Activated CD4-positive, alpha-beta T cell treated with anti-CD3 and anti-CD28 coated beads for 36 hours (primary cell): ENCODE measurements around the gene ADAT1. TPM values are rescaled to one million over a fixed set of nuclear protein-coding genes. Genes with fewer than 3 reads are reported as not detected.
"Not testable (repeated sequence)": the region's sequence is repeated elsewhere in the genome, so short reads cannot be mapped to it uniquely, and the experiment has no call there.

Experiments used
- ATAC-seq: fragments of 200-7000 bp; cut with Tn5 transposase; one replicate; pipeline ENCODE4 v1.10.0; 2021; ENCODE audit warnings: mild to moderate bottlenecking, moderate library complexity
- CTCF ChIA-PET: fragments of 350-600 bp; sonication (Branson Sonifier 250); formaldehyde crosslinking; loops from one replicate; lab custom pipeline; 2021; ENCODE audit warnings: antibody characterized with exemption; lab: Charles Lee
- POLR2A ChIA-PET: fragments of 350-600 bp; sonication (Branson Sonifier 250); formaldehyde crosslinking; loops from one replicate; lab custom pipeline; 2021; ENCODE audit warnings: antibody characterized with exemption, inconsistent platforms; lab: Charles Lee
- DNase-seq: peaks from one replicate; pipeline ENCODE4 v3.0.0-alpha.2; 2020
- H3K27ac Mint-ChIP-seq: one replicate; pipeline ENCODE4 v1.8.0; 2021; ENCODE audit warnings: mixed read lengths
- H3K27me3 Mint-ChIP-seq: one replicate; pipeline ENCODE4 v1.8.0; 2021; ENCODE audit warnings: mixed read lengths
- H3K36me3 Mint-ChIP-seq: one replicate; pipeline ENCODE4 v1.8.0; 2021; ENCODE audit warnings: low read depth, mixed read lengths
- H3K4me1 Mint-ChIP-seq: one replicate; pipeline ENCODE4 v1.8.0; 2021; ENCODE audit warnings: mixed read lengths
- H3K4me3 Mint-ChIP-seq: one replicate; pipeline ENCODE4 v1.8.0; 2021; ENCODE audit warnings: mild to moderate bottlenecking, moderate library complexity, mixed read lengths
- H3K9me3 Mint-ChIP-seq: one replicate; pipeline ENCODE4 v1.8.0; 2021; ENCODE audit warnings: low read depth, mixed read lengths
- intact Hi-C, 2 experiments: fragments of 100-400 bp; cut with DNase I in 1 of 2; cut with micrococcal nuclease in 1 of 2; formaldehyde crosslinking; loops; one replicate each; pipeline versions ENCODE4 v1.14.2 to v1.15.1; 2022 to 2024; cut with DNase I, micrococcal nuclease
- total RNA-seq, 2 experiments: library from RNA; stranded (reverse); gene quantifications; one replicate each; pipeline ENCODE4 v1.2.3, GENCODE V29; 2021

The ADAT1 gene
- total RNA-seq, 2 experiments from 2014 or later = 48.3 to 55.7 TPM

DNA sequence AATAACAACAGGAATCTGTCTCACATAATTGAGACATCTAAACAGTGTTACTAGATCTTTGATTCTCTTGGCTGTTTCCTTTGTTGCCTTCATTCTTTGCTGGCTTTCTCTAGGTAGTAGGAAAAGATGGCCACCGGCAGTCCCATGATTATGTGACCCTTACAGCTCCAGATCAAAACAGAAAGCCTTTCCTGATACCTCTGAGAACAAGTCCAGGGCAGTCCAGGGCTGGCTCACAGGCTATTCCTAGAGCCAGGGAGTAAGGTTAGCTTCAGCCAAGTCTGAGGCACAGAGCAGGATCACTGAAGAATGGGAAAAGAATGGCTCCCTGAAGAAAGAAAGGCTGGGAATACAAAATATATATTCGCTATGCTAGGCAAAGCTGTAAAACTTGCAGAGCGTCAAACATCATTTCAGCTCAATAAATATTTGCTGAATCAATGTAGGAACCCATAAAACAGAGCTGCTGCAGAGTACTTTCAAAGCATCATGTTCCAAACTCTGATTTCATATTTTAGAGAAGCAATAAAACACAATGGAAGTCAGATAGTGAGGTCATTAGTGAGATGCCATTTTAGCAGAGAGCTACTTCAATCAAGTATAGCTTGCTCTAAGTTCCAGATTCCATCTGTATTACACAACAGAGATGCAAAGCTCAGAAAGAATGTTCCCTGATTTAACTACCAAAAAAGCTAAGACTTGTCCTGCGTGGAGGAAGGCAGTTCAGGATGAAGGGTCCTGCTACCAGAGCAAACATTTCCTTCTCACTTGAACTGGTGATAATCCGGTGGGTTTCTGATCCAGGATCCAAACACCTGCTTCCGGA is 23.4 kb downstream of the ADAT1 start:
- peaks cover 67% of the 10 kb centered on the region for H3K36me3 Mint-ChIP-seq
- peaks cover 10% of the 10 kb centered on the region for H3K4me1 Mint-ChIP-seq
- H3K9me3 Mint-ChIP-seq = peaks cover 9% of the 10 kb centered on the region
- H3K27me3 Mint-ChIP-seq = no peaks in the 10 kb centered on the region
- CTCF ChIA-PET = interaction anchor here (1.0 kb wide), 2 partner anchors 22 to 35 kb away, joined by 3 read pairs; no protein-coding TSS in a partner anchor
- H3K27ac Mint-ChIP-seq = no peak overlapping the region
- intact Hi-C loops = no loop called here
- no peak for ATAC-seq
- DNase-seq = no peak
- POLR2A ChIA-PET = no interaction called here
- no peak overlapping the region for H3K4me3 Mint-ChIP-seq

DNA sequence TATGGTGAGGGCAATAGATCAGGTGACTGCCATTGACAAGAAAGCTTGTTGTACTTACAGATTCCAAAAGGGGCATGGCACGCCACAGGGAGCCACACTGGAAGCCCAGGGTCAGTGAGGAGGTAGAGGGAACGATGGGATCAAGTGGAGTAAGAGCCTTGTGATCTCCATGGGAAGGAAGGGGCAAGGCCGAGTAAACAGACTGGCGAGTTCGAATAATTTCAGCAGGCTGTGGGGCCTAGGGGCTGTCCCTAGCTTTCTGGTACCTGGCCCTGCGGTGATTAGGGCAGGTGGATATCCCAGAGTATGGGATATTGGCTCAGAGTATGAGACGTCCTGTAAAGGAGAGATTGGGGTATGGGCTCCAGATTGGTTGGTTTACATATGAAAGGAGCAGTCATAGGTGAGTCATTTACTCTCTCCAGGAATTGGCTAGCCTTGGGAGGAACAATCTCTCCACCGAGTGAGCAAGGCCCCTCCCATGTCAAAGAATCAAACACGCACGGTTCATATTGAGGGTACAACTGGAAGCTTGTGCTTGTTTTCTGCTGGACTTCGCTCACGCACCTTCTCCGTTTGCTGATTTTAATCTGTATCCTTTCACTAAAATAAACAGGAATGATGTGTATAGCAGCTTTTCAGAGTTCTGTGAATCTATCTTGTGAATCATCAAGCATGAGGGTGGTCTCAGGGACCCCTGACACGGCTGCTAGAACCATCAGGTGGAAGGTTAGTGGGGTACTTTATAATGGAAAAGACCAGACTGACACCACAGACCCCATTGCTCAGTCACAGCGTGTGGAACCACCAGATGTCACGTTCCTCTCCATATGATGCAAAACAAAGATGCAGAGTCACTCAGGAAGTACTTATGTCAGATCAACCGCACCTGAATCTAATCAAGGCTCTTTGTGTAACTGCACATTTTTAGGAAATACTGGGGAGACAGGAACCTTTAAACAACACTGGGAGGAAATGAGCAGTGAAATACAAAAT is 29.0 kb downstream of the ADAT1 start:
- Mint-ChIP-seq H3K27ac (peak overlapping the region; percentile 71), H3K27me3 (no peaks in the 10 kb centered on the region), H3K4me1 (peaks cover 14% of the 10 kb centered on the region), H3K4me3 (no peak overlapping the region), H3K9me3 (no peaks in the 10 kb centered on the region), H3K36me3 (peaks cover 28% of the 10 kb centered on the region)
- ATAC-seq (peak; percentile 83), DNase-seq (peak; percentile 42)
- intact Hi-C loops = loop anchor here (1.0 to 2.0 kb wide), 2 partner anchors 23 kb away; no protein-coding TSS in a partner anchor
- ChIA-PET CTCF (no interaction called here), POLR2A (no interaction called here)

DNA sequence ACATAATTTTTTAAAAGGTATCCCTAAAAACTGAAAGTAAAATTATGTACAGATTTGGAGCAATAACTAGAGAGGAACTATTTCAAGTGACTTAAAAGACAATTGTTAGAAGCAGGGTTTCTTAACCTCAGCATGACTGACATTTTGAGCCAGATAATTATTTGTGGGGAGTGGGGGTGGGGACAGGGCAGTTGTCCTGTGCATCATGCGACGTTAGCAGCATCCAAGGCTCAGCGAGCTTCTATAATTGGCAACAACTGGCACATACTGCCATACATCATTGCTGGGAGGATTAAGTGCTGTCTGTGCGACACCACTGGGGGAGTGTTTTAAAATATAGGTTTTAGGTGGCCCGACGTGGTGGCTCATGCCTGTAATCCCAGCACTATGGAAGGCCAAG is 29.8 kb downstream of the ADAT1 start:
- H3K36me3 Mint-ChIP-seq = peaks cover 26% of the 10 kb centered on the region
- ChIA-PET CTCF (no interaction called here), POLR2A (no interaction called here)
- DNase-seq (no peak), ATAC-seq (no peak)
- H3K27me3 Mint-ChIP-seq = no peaks in the 10 kb centered on the region
- no peak overlapping the region for H3K27ac Mint-ChIP-seq
- intact Hi-C loops = no loop called here
- no peak overlapping the region for H3K4me3 Mint-ChIP-seq
- no peaks in the 10 kb centered on the region for H3K9me3 Mint-ChIP-seq
- peaks cover 14% of the 10 kb centered on the region for H3K4me1 Mint-ChIP-seq

DNA sequence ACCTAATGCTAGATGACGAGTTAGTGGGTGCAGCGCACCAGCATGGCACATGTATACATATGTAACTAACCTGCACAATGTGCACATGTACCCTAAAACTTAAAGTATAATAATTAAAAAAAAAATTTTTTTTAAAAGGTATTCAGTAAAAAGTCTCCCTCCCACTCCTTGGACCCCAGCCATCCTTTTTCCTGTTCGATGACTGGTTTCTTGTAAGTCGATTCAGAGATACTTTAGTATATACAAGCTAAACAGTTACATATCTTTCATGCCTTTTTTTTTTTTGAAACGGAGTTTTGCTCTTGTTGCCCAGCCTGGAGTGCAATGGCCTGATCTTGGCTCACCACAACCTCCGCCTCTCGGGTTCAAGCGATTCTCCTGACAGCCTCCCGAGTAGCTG is 31.2 kb downstream of the ADAT1 start:
- CTCF ChIA-PET, H3K4me3 Mint-ChIP-seq, H3K9me3 Mint-ChIP-seq, H3K27me3 Mint-ChIP-seq, POLR2A ChIA-PET, ATAC-seq, DNase-seq, H3K27ac Mint-ChIP-seq, intact Hi-C loops: not testable (repeated sequence)
- peaks cover 14% of the 10 kb centered on the region for H3K36me3 Mint-ChIP-seq
- H3K4me1 Mint-ChIP-seq = peaks cover 14% of the 10 kb centered on the region

DNA sequence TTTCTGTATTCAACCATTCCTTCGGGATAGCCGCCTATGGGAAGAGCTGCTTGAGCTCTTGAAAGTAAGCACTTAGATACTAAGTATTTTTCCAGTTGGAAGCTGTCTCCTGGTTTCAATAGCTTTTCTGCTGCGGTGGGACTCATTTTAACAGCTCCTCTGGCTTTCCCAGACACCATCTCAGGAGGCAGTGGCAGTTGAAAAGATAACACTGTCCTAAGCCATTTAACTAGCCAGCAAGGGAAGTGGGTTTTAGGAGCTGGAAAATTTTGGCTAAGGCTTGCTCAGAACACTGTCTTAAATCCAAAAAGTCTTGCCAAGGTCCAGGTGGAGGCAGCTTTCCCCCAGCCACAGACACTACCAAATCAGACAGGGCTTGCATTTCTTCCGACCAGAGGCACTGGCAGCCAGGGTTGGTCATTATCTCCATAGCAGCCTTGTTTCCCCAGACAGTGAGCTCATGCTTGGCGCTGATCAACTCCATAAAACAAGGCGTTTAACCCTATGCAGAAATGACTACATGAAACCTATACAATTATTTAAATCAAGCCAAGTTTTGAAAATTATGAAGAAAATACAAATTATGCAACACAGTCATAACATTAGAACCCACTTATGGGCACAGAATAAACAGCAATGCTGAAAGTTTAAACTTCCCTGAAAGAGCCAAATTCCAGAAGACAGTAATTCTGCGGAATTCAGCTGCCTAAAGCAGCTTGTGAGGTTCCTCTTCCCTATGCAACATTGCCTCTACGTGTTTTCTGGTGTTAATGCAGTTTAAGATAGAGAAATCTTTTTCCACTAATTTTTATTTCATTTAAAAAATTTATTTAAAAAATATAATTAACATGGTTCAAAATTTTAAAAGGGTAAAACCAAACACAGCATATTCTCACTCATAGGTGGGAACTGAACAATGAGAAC is 31.9 kb downstream of the ADAT1 start:
- peaks cover 11% of the 10 kb centered on the region for H3K36me3 Mint-ChIP-seq
- H3K27me3 Mint-ChIP-seq = no peaks in the 10 kb centered on the region
- H3K9me3 Mint-ChIP-seq = no peaks in the 10 kb centered on the region
- no peak overlapping the region for H3K4me3 Mint-ChIP-seq
- H3K27ac Mint-ChIP-seq = no peak overlapping the region
- POLR2A ChIA-PET = interaction anchor here (0.6 kb wide), 1 partner anchor 331 kb away, joined by 3 read pairs; no protein-coding TSS in a partner anchor
- DNase-seq (no peak), ATAC-seq (no peak)
- H3K4me1 Mint-ChIP-seq = peaks cover 14% of the 10 kb centered on the region
- intact Hi-C loops = no loop called here
- CTCF ChIA-PET = interaction anchor here (0.6 to 0.7 kb wide), 2 partner anchors 88 to 289 kb away, joined by 3 read pairs; no protein-coding TSS in a partner anchor

DNA sequence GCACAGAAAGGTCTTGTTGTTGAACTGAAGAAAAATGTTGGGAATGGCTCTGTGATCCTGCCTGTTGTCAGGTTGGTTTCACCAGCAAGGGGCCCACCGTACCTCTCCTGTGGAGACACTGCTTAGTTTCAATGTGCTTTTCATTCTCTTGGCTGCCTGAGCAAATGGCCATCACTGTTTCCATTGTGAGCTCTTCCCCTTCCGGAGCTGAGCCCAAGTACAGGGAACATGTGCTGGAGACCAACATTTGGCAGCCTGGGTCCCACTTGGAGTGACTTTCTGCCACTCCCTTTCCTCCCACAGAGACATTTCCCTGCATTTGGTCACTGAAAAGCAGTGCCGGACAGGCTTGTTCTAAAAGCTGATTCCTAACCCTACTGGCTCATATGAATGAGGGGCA is 33.8 kb downstream of the ADAT1 start:
- no peaks in the 10 kb centered on the region for H3K9me3 Mint-ChIP-seq
- H3K27ac Mint-ChIP-seq = no peak overlapping the region
- ChIA-PET CTCF (no interaction called here), POLR2A (interaction anchor here (0.6 kb wide), 1 partner anchor 10 kb away, joined by 3 read pairs; no protein-coding TSS in a partner anchor)
- peaks cover 7% of the 10 kb centered on the region for H3K36me3 Mint-ChIP-seq
- DNase-seq (no peak), ATAC-seq (no peak)
- intact Hi-C loops = no loop called here
- no peak overlapping the region for H3K4me3 Mint-ChIP-seq
- H3K4me1 Mint-ChIP-seq = peaks cover 7% of the 10 kb centered on the region
- no peaks in the 10 kb centered on the region for H3K27me3 Mint-ChIP-seq

DNA sequence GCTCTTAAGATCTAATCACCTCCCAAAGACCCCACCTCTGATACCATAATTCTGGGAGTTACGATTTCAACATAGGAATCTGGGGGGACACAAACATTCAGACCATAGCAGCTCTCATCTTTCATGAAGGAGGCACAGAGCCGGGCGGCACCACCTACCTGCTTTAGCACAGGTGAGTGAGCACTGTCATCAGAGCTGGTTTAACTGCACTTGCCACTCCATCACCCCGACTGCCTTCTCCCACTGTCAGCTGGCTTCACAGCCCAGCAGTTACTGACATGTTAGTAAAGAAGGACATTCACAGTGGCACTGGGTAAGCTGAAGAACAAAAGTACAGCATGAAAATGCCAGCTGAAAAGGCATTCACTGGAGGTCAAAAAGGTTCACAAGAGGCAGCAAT is 34.4 kb downstream of the ADAT1 start:
- intact Hi-C loops = no loop called here
- ATAC-seq (no peak), DNase-seq (no peak)
- no peak overlapping the region for H3K27ac Mint-ChIP-seq
- no peaks in the 10 kb centered on the region for H3K9me3 Mint-ChIP-seq
- H3K36me3 Mint-ChIP-seq = peaks cover under 1% of the 10 kb centered on the region
- H3K27me3 Mint-ChIP-seq = no peaks in the 10 kb centered on the region
- peaks cover under 1% of the 10 kb centered on the region for H3K4me1 Mint-ChIP-seq
- H3K4me3 Mint-ChIP-seq = no peak overlapping the region
- POLR2A ChIA-PET = no interaction called here
- CTCF ChIA-PET = interaction anchor here (1.5 kb wide), 1 partner anchor 27 kb away, joined by 3 read pairs; no protein-coding TSS in a partner anchor

DNA sequence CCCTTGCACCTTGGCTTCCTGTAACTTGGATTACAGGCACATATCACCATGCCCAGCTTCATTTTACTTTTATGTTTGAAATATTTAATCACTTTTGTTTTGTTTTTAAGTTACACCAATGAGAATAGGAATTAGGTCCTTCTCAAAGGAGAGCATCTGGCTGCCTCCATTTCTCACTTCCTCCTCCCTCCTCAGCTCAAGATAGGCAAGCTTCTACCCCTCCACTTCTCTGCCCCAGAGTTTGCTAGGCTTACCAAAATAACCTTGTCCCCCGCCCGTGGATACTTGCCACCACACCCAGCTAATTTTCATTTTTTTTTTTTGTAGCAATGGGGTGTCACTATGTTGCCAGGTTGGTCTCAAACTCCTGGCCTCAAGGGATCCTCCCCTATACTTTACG is 39.0 kb downstream of the ADAT1 start:
- intact Hi-C loops = no loop called here
- ChIA-PET CTCF (interaction anchor here (0.6 kb wide), 1 partner anchor 52 kb away, joined by 3 read pairs; no protein-coding TSS in a partner anchor), POLR2A (interaction anchor here (0.7 kb wide), 1 partner anchor 128 kb away, joined by 4 read pairs; no protein-coding TSS in a partner anchor)
- Mint-ChIP-seq H3K27ac (no peak overlapping the region), H3K9me3 (no peaks in the 10 kb centered on the region), H3K4me3 (no peak overlapping the region), H3K4me1 (peaks cover 7% of the 10 kb centered on the region), H3K27me3 (no peaks in the 10 kb centered on the region), H3K36me3 (peaks cover 5% of the 10 kb centered on the region)
- DNase-seq = no peak
- ATAC-seq = no peak

DNA sequence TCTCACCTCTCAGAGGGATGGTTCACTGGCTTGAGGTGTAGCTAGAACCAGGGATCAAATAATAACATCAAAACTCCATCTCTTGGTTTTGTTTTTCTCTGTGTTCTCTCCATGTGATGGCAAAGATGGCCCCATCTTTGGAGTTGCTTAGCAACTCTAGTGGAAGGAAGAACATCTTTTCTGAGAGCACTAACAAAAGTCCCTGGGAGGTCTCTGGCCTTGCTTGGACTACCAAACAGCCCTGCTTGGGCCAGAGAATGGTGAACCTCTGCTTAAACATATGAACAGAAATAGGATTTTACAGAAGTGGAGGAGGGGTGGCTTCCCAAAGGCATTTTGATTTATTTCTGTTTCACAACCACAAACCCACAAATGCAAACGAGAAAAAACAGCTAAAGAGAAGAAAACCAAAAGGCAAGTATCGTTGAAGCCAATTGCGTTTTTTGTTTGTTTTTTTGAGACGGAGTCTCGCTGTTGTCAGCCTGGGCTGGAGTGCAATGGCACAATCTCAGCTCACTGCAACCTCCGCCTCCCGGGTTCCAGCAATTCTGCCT is 43.7 kb downstream of the ADAT1 start:
- CTCF ChIA-PET = interaction anchor here (1.2 kb wide), 2 partner anchors 27 to 380 kb away, joined by 3 read pairs; no protein-coding TSS in a partner anchor
- Mint-ChIP-seq H3K9me3 (no peaks in the 10 kb centered on the region), H3K27ac (peak overlapping the region; percentile 49), H3K4me3 (no peak overlapping the region), H3K36me3 (peaks cover 19% of the 10 kb centered on the region), H3K27me3 (no peaks in the 10 kb centered on the region), H3K4me1 (peaks cover 21% of the 10 kb centered on the region)
- no peak for ATAC-seq
- DNase-seq = no peak
- intact Hi-C loops = no loop called here
- POLR2A ChIA-PET = interaction anchor here (0.6 kb wide), 1 partner anchor 10 kb away, joined by 3 read pairs; no protein-coding TSS in a partner anchor

DNA sequence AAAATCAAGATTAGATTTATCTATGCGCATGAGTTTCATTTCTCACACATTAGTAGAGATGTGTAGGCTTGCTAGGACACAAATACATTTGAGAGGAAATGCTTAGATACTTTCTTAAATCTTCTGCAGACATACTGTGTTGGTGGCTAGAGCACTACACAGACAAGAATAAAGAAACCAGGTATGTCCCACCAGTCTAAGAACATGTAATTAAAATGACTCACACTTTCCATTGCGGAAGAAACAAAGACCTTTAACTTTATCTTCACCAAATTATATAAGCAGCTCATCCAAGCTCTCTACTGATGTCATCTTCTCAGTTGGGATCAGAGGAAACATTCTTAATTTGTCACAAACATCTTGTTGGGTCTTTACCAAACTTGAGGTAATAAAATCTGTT is 44.4 kb downstream of the ADAT1 start:
- ATAC-seq (peak; percentile 57), DNase-seq (no peak)
- H3K4me3 Mint-ChIP-seq = no peak overlapping the region
- no peaks in the 10 kb centered on the region for H3K27me3 Mint-ChIP-seq
- H3K4me1 Mint-ChIP-seq = peaks cover 21% of the 10 kb centered on the region
- ChIA-PET POLR2A (interaction anchor here (0.6 kb wide), 1 partner anchor 11 kb away, joined by 3 read pairs; no protein-coding TSS in a partner anchor), CTCF (interaction anchor here (0.9 to 1.2 kb wide), 3 partner anchors 11 to 379 kb away, joined by 3 read pairs; no protein-coding TSS in a partner anchor)
- intact Hi-C loops = no loop called here
- H3K27ac Mint-ChIP-seq = peak overlapping the region; percentile 49
- peaks cover 23% of the 10 kb centered on the region for H3K36me3 Mint-ChIP-seq
- H3K9me3 Mint-ChIP-seq = no peaks in the 10 kb centered on the region
